Tibial nerve (tissue), 4 donors: ENCODE data around the gene MSH5. TPM values are rescaled to one million over a fixed set of nuclear protein-coding genes. Genes with fewer than 3 reads are reported as not detected.

ENCODE experiments used
- DNase-seq, 2 donors: peaks; one replicate each; pipeline ENCODE4 v3.0.0-alpha.2; 2019; ENCODE audit warnings: low spot score in 2 of 2
- H3K27ac ChIP-seq, 4 donors: fragments of 200-600 bp; sonication (generic) in 3 of 4; one replicate each; pipeline ENCODE4 v1.5.1; 2017 to 2019; ENCODE audit warnings: mild to moderate bottlenecking in 1 of 4
- H3K27me3 ChIP-seq, 2 donors: fragments of 200-600 bp; sonication (generic) in 1 of 2; one replicate each; pipeline versions ENCODE4 v1.5.1 to v1.6.0; 2017 to 2019
- H3K36me3 ChIP-seq, 3 donors: fragments of 200-600 bp; sonication (generic); one replicate each; pipeline ENCODE4 v1.5.1; 2018 to 2019
- H3K4me1 ChIP-seq, 4 donors: fragments of 200-600 bp; sonication (generic) in 3 of 4; one replicate each; pipeline ENCODE4 v1.5.1; 2017 to 2019
- H3K4me3 ChIP-seq, 4 donors: fragments of 200-600 bp; sonication (generic) in 3 of 4; one replicate each; pipeline ENCODE4 v1.5.1; 2017 to 2019; ENCODE audit warnings: mild to moderate bottlenecking in 1 of 4, moderate library complexity in 1 of 4
- H3K9me3 ChIP-seq, 4 donors: fragments of 200-600 bp; sonication (generic) in 3 of 4; one replicate each; pipeline ENCODE4 v1.5.1; 2017 to 2019
- CTCF ChIP-seq, 5 experiments: fragments of 200-600 bp in 3 of 5; fragments of 450-650 bp in 2 of 5; sonication (generic) in 3 of 5; IDR thresholded peaks; one replicate each; pipeline ENCODE4 v1.5.1; 2016 to 2019; ENCODE audit warnings: antibody characterized with exemption in 5 of 5, mild to moderate bottlenecking in 3 of 5, moderate library complexity in 2 of 5
- EP300 ChIP-seq, 2 donors: sonication (generic); formaldehyde crosslinking; IDR thresholded peaks; one replicate each; pipeline ENCODE4 v1.6.1; 2017; ENCODE audit warnings: antibody characterized with exemption in 2 of 2, mild to moderate bottlenecking in 1 of 2
- POLR2A ChIP-seq, 2 donors: fragments of 450-650 bp; IDR thresholded peaks; one replicate each; pipeline ENCODE4 v1.6.1; 2017; ENCODE audit warnings: antibody characterized with exemption in 2 of 2, mild to moderate bottlenecking in 2 of 2, moderate library complexity in 2 of 2
- WGBS, 2 donors: methylation state at CpG; one replicate each; pipeline ENCODE4 v1.1.5; 2018; 5-methylcytosine and 5-hydroxymethylcytosine counted together
- total RNA-seq, 4 donors: library from RNA; depleted of rRNA; stranded (reverse); fragments of >200 nt; gene quantifications; one replicate each; pipeline ENCODE4 v1.1.0, GENCODE V29; 2016

MSH5 gene
- total RNA-seq, 4 donors from 2014 or later, result 12.2 to 25.5 (median 18.4) TPM

GRCh38 chr6:31768363-31769257 is 28.8 kb downstream of the MSH5 start:
- Histone ChIP-seq H3K27me3 (no peaks in the 10 kb centered on the region), H3K36me3 (no peaks in the 10 kb centered on the region), H3K4me3 (no peak overlapping the region), H3K4me1 (peaks cover 0 to 11% (median 0%) of the 10 kb centered on the region in 4 donors), H3K27ac (peak overlapping the region in 1 of 4 donors; percentile 41), H3K9me3 (no peaks in the 10 kb centered on the region)
- peak in 1 of 2 donors; percentile 25 for DNase-seq
- no peak for TF ChIP-seq CTCF (IDR thresholded peaks at IDR 0.05)
- TF ChIP-seq EP300 (IDR thresholded peaks at IDR 0.05), result no peak
- no peak for TF ChIP-seq POLR2A (IDR thresholded peaks at IDR 0.05)
- 87 to 91% methylated on average over 18 of the region's 18 CpGs for WGBS, 2 donors

GRCh38 chr6:31769684-31770371 is 30.0 kb downstream of the MSH5 start:
- TF ChIP-seq CTCF (IDR thresholded peaks at IDR 0.05) (peak; percentile 31 to 81 (median 60)), EP300 (IDR thresholded peaks at IDR 0.05) (no peak)
- H3K9me3 ChIP-seq, result no peaks in the 10 kb centered on the region
- no peaks in the 10 kb centered on the region for H3K27me3 ChIP-seq
- H3K27ac ChIP-seq, result no peak overlapping the region
- no peaks in the 10 kb centered on the region for H3K36me3 ChIP-seq
- peaks cover 0 to 11% (median 0%) of the 10 kb centered on the region in 4 donors for H3K4me1 ChIP-seq
- no peak overlapping the region for H3K4me3 ChIP-seq
- DNase-seq, result peak; percentile 47 to 57
- WGBS, 2 donors, result 62 to 63% methylated on average over 12 of the region's 12 CpGs

GRCh38 chr6:31770860-31771259 is 31.1 kb downstream of the MSH5 start:
- Histone ChIP-seq H3K36me3 (no peaks in the 10 kb centered on the region), H3K4me1 (peaks cover 0 to 9% (median 0%) of the 10 kb centered on the region in 4 donors), H3K4me3 (no peak overlapping the region), H3K9me3 (no peaks in the 10 kb centered on the region), H3K27ac (no peak overlapping the region), H3K27me3 (no peaks in the 10 kb centered on the region)
- TF ChIP-seq POLR2A (IDR thresholded peaks at IDR 0.05), result no peak
- no peak for TF ChIP-seq CTCF (IDR thresholded peaks at IDR 0.05)
- no peak for TF ChIP-seq EP300 (IDR thresholded peaks at IDR 0.05)
- 90 to 91% methylated on average over 2 of the region's 2 CpGs for WGBS, 2 donors
- no peak for DNase-seq

GRCh38 chr6:31771992-31772358 is 32.2 kb downstream of the MSH5 start:
- no peaks in the 10 kb centered on the region for H3K27me3 ChIP-seq
- no peak for DNase-seq
- WGBS, 2 donors, result 63 to 64% methylated on average over 4 of the region's 4 CpGs
- peaks cover 0 to 4% (median 4%) of the 10 kb centered on the region in 4 donors for H3K4me1 ChIP-seq
- TF ChIP-seq CTCF (IDR thresholded peaks at IDR 0.05) (no peak), EP300 (IDR thresholded peaks at IDR 0.05) (no peak), POLR2A (IDR thresholded peaks at IDR 0.05) (no peak)
- no peaks in the 10 kb centered on the region for H3K9me3 ChIP-seq
- no peaks in the 10 kb centered on the region for H3K36me3 ChIP-seq
- H3K4me3 ChIP-seq, result no peak overlapping the region
- H3K27ac ChIP-seq, result no peak overlapping the region

GRCh38 chr6:31775184-31775583 is 35.4 kb downstream of the MSH5 start:
- H3K4me1 ChIP-seq, result peaks cover 0 to 10% (median 9%) of the 10 kb centered on the region in 4 donors
- DNase-seq, result no peak
- H3K27ac ChIP-seq, result no peak overlapping the region
- no peak overlapping the region for H3K4me3 ChIP-seq
- H3K36me3 ChIP-seq, result peaks cover 0 to 26% (median 14%) of the 10 kb centered on the region in 3 donors
- no peaks in the 10 kb centered on the region for H3K27me3 ChIP-seq
- no peaks in the 10 kb centered on the region for H3K9me3 ChIP-seq
- 81 to 92% methylated on average over 4 of the region's 4 CpGs for WGBS, 2 donors
- TF ChIP-seq CTCF (IDR thresholded peaks at IDR 0.05) (no peak), EP300 (IDR thresholded peaks at IDR 0.05) (no peak), POLR2A (IDR thresholded peaks at IDR 0.05) (no peak)
